B cell (primary cell): Measurements from ENCODE around the gene CISH. TPM values are rescaled to one million over a fixed set of nuclear protein-coding genes. Genes with fewer than 3 reads are reported as not detected.

Source experiments
- ATAC-seq: fragments of 200-7000 bp; cut with Tn5 transposase; one replicate; pipeline ENCODE4 v1.10.0; 2021; ENCODE audit warnings: low read depth, mild to moderate bottlenecking, moderate number of reproducible peaks, moderate library complexity
- CTCF ChIA-PET: fragments of 350-600 bp; sonication (Branson Sonifier 250); formaldehyde crosslinking; loops from one replicate; lab custom pipeline; 2021; ENCODE audit warnings: antibody characterized with exemption, inconsistent platforms; lab: Charles Lee
- POLR2A ChIA-PET: fragments of 350-600 bp; sonication (Branson Sonifier 250); formaldehyde crosslinking; loops from one replicate; lab custom pipeline; 2021; ENCODE audit warnings: antibody characterized with exemption; lab: Charles Lee
- DNase-seq: peaks from one replicate; pipeline ENCODE4 v3.0.0; 2013
- H2AFZ ChIP-seq: 2 replicates; pipeline ENCODE4 v1.6.1; 2012; ENCODE audit warnings: mild to moderate bottlenecking, low read depth, low read length; ENCODE audit not compliant: insufficient read depth, poor library complexity, severe bottlenecking
- H3K27ac ChIP-seq, 2 donors: 1 replicate in 1 of 2; 2 replicates in 1 of 2; pipeline ENCODE4 v1.5.1; 2012 to 2013; ENCODE audit warnings: low read length in 2 of 2, mild to moderate bottlenecking in 2 of 2, moderate library complexity in 1 of 2
- H3K27me3 ChIP-seq, 4 experiments: fragments of 200-600 bp in 1 of 4; sonication (generic) in 1 of 4; replicated peaks in 1 of 4; 1 replicate in 2 of 4; 2 replicates in 2 of 4; pipeline versions ENCODE4 v1.6.1 to v1.7.0; 2013 to 2016; ENCODE audit warnings: low read length in 3 of 4, mild to moderate bottlenecking in 2 of 4, mixed read lengths in 1 of 4, moderate library complexity in 1 of 4; ENCODE audit not compliant: insufficient read depth in 4 of 4, control insufficient read depth in 3 of 4; ENCODE audit errors: control extremely low read depth in 1 of 4
- H3K36me3 ChIP-seq, 2 experiments: replicated peaks in 1 of 2; 1 replicate in 1 of 2; 2 replicates in 1 of 2; pipeline versions ENCODE4 v1.6.1 to v1.7.1; 2013; ENCODE audit warnings: low read length in 1 of 2; ENCODE audit not compliant: insufficient read depth in 2 of 2, control insufficient read depth in 1 of 2; ENCODE audit errors: control extremely low read depth in 1 of 2, extremely low read depth in 1 of 2
- H3K4me1 ChIP-seq, 2 donors: fragments of 200-600 bp in 1 of 2; sonication (generic) in 1 of 2; 1 replicate in 1 of 2; 2 replicates in 1 of 2; pipeline versions ENCODE4 v1.5.1 to v1.6.1; 2013 to 2017; ENCODE audit warnings: low read length in 2 of 2; ENCODE audit not compliant: control insufficient read depth in 2 of 2, insufficient read depth in 2 of 2
- H3K4me2 ChIP-seq: replicated peaks from 2 replicates; pipeline ENCODE3; 2012; ENCODE audit warnings: mild to moderate bottlenecking, low read depth, low read length; ENCODE audit not compliant: poor library complexity, severe bottlenecking
- H3K4me3 ChIP-seq, 5 experiments: fragments of 200-600 bp in 1 of 5; sonication (generic) in 1 of 5; 1 replicate in 3 of 5; 2 replicates in 2 of 5; pipeline versions ENCODE4 v1.5.1 to v1.7.0; 2011 to 2016; ENCODE audit warnings: low read length in 4 of 5, mild to moderate bottlenecking in 4 of 5, low read depth in 2 of 5, control low read depth in 1 of 5, moderate library complexity in 1 of 5; ENCODE audit not compliant: insufficient read depth in 1 of 5; ENCODE audit errors: control extremely low read depth in 1 of 5, extremely low read depth in 1 of 5
- H3K79me2 ChIP-seq: fragments of 200-600 bp; sonication (generic); one replicate; pipeline ENCODE4 v1.6.0; 2016; ENCODE audit warnings: low read length; ENCODE audit not compliant: control insufficient read depth, insufficient read depth
- H3K9ac ChIP-seq: fragments of 200-600 bp; sonication (generic); 2 replicates; pipeline ENCODE4 v1.6.1; 2017; ENCODE audit warnings: mild to moderate bottlenecking, low read length, moderate library complexity
- H3K9me3 ChIP-seq, 3 donors: one replicate each; pipeline versions ENCODE4 v1.6.1 to v1.7.1; 2013; ENCODE audit warnings: low read length in 2 of 3; ENCODE audit not compliant: control insufficient read depth in 2 of 3, insufficient read depth in 1 of 3; ENCODE audit errors: control extremely low read depth in 1 of 3
- H4K20me1 ChIP-seq: 2 replicates; pipeline ENCODE4 v1.6.0; 2012; ENCODE audit warnings: mild to moderate bottlenecking, low read length; ENCODE audit not compliant: insufficient read depth, control insufficient read depth, poor library complexity, severe bottlenecking
- H3K27ac Mint-ChIP-seq: one replicate; pipeline ENCODE4 v1.8.0; 2021; ENCODE audit warnings: mixed read lengths
- H3K27me3 Mint-ChIP-seq: one replicate; pipeline ENCODE4 v1.8.0; 2021; ENCODE audit warnings: mixed read lengths
- H3K4me1 Mint-ChIP-seq: one replicate; pipeline ENCODE4 v1.8.0; 2021; ENCODE audit warnings: mixed read lengths
- H3K4me3 Mint-ChIP-seq: one replicate; pipeline ENCODE4 v1.8.0; 2021; ENCODE audit warnings: mixed read lengths
- H3K9me3 Mint-ChIP-seq: one replicate; pipeline ENCODE4 v1.8.0; 2022; ENCODE audit warnings: mixed read lengths; ENCODE audit not compliant: insufficient read depth
- CTCF ChIP-seq: fragments of 200-600 bp; IDR thresholded peaks from one replicate; pipeline ENCODE4 v1.8.0; 2022; ENCODE audit warnings: antibody characterized with exemption, mild to moderate bottlenecking
- EZH2 ChIP-seq: IDR thresholded peaks from 2 replicates; pipeline ENCODE4 v1.6.1; 2012; ENCODE audit warnings: borderline replicate concordance, low read depth, mild to moderate bottlenecking, moderate library complexity, low read length; ENCODE audit not compliant: insufficient read depth, poor library complexity, severe bottlenecking
- WGBS: methylation state at CpG from one replicate; pipeline ENCODE4 v1.1.5; 2013; ENCODE audit warnings: missing lambda C conversion rate; ENCODE audit not compliant: insufficient coverage; 5-methylcytosine and 5-hydroxymethylcytosine counted together
- intact Hi-C: fragments of 100-400 bp; cut with micrococcal nuclease; formaldehyde crosslinking; loops from one replicate; pipeline ENCODE4 v1.10.0; 2022
- polyA plus RNA-seq: library from polyadenylated mRNA; depleted of rRNA; stranded (reverse); fragments of >200 nt; gene quantifications from 2 replicates; pipeline ENCODE4 v1.2.3, GENCODE V29; 2012
- total RNA-seq, 2 donors: library from RNA; stranded (reverse); fragments of 120-200 nt in 1 of 2; gene quantifications; 1 replicate in 1 of 2; 2 replicates in 1 of 2; pipeline versions ENCODE4 v1.2.3 to v1.2.4, GENCODE V29; 2013 to 2022

Gene CISH
- total and polyA plus RNA-seq, 2 donors (not counting 1 experiment from before 2014, with no cell fraction given), result 2.3 to 3.5 TPM

- intact Hi-C loops, result no loop called here
- CTCF ChIA-PET, result interaction anchor here (0.7 to 1.5 kb wide), 5 partner anchors 13 to 90 kb away, joined by 3 to 5 read pairs (median 3); no protein-coding TSS in a partner anchor
- H3K4me3 ChIP-seq, result no peak overlapping the region
- peaks cover 0 to 20% of the 10 kb centered on the region in 2 donors for H3K4me1 ChIP-seq
- no peaks in the 10 kb centered on the region for H3K36me3 ChIP-seq
- peaks cover 48% of the 10 kb centered on the region for H3K79me2 ChIP-seq
- peaks cover 32% of the 10 kb centered on the region for H4K20me1 ChIP-seq
- POLR2A ChIA-PET, result interaction anchor here (1.0 kb wide), 1 partner anchor 15 kb away, joined by 3 read pairs; no protein-coding TSS in a partner anchor
- WGBS, result 13% methylated on average over 5 of the region's 5 CpGs
- no peak for TF ChIP-seq EZH2
- TF ChIP-seq CTCF, result no peak
- peaks cover 40% of the 10 kb centered on the region for H3K4me1 Mint-ChIP-seq
- no peak overlapping the region for H2AFZ ChIP-seq
- peak overlapping the region; percentile 47 for H3K27ac Mint-ChIP-seq
- DNase-seq (no peak), ATAC-seq (no peak)
- no peak overlapping the region for H3K4me3 Mint-ChIP-seq
- no peaks in the 10 kb centered on the region for H3K27me3 ChIP-seq
- H3K27me3 Mint-ChIP-seq, result no peaks in the 10 kb centered on the region
- H3K9me3 ChIP-seq, result no peaks in the 10 kb centered on the region
- H3K9me3 Mint-ChIP-seq, result no peaks in the 10 kb centered on the region
- H3K4me2 ChIP-seq, result no peak overlapping the region
- no peak overlapping the region for H3K9ac ChIP-seq
- no peak overlapping the region for H3K27ac ChIP-seq
Observed at GRCh38 chr3:50632450-50632849, 20.9 kb upstream of the CISH start.

DNA sequence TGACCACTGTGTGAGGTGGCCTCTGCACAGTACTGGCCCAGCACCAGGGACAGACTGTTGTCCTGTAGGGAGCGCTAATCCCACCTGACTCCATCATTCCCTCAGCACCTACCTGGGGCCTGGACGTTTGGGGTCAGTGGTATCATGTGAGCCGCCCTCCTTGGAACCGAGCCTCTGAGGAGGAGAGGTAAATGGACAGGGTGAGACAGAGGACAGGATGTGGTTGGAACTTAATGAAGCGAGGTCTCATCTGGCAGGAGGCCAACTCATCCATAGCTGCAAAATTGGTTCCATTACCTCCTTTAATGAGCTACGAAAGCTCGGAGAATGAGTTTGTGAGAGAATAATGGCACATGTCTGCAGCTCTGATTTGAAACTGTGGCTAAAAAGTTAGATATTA is 19.3 kb upstream of the CISH start:
- Histone ChIP-seq H3K9me3 (no peaks in the 10 kb centered on the region), H3K36me3 (peaks cover 0 to 3% of the 10 kb centered on the region in 2 experiments), H3K9ac (no peak overlapping the region), H3K27me3 (no peaks in the 10 kb centered on the region), H3K79me2 (peaks cover 64% of the 10 kb centered on the region), H2AFZ (no peak overlapping the region), H3K4me2 (no peak overlapping the region), H3K4me3 (no peak overlapping the region), H3K27ac (no peak overlapping the region), H3K4me1 (peaks cover 0 to 20% of the 10 kb centered on the region in 2 donors), H4K20me1 (peaks cover 33% of the 10 kb centered on the region)
- no peak overlapping the region for H3K27ac Mint-ChIP-seq
- no peak for DNase-seq
- H3K27me3 Mint-ChIP-seq, result no peaks in the 10 kb centered on the region
- no peak for ATAC-seq
- intact Hi-C loops, result no loop called here
- WGBS, result 52% methylated on average over 2 of the region's 7 CpGs
- POLR2A ChIA-PET, result no interaction called here
- no peaks in the 10 kb centered on the region for H3K9me3 Mint-ChIP-seq
- H3K4me3 Mint-ChIP-seq, result no peak overlapping the region
- peaks cover 41% of the 10 kb centered on the region for H3K4me1 Mint-ChIP-seq
- CTCF ChIA-PET, result interaction anchor here (1.1 to 1.5 kb wide), 3 partner anchors 16 to 89 kb away, joined by 3 to 5 read pairs (median 3); partner anchors contain the start of gene CISH
- no peak for TF ChIP-seq CTCF
- no peak for TF ChIP-seq EZH2
